Measurements from ENCODE around the gene DAB2IP.

DAB2IP gene

DNA sequence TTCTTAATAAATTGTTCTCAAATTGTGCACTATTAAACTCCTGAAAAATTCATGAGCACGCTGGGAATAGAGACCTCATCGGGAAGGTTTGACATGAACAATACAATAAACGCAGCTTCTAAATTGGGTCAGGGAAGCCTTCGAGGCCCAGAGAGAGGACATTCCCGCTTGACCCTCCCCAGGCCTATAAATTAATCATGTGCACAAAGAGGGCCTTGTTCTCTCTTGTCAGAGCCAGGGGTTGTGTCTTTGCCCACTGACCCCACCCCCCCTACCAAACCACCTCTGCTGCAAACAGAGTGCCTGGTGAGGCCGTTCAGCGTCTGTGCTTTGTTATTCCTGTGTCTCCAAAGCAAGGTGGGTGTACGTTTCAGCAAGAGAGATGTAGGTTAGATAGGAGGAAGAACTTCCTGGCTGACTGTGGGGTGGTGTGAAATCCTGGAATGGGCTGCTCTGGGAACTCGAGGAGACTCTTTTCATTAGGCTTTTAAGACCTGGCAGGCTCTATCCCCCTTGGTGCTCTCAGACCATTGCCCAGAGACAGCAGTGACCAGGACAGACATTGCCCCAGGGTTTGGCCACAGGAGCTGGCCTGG, 18.2 kb upstream of the DAB2IP start:
- Histone ChIP-seq H3K9ac (ENCODE audit: low read length) (no peak overlapping the region), H3K4me3 (ENCODE audit: insufficient read depth in 1 of 2, low read depth in 1 of 2, low read length in 2 of 2) (no peak overlapping the region), H2AK5ac (ENCODE audit: low read length, severe bottlenecking) (no peak overlapping the region), H3K36me3 (ENCODE audit: control insufficient read depth in 1 of 2, insufficient read depth in 2 of 2, low read depth in 1 of 2, low read length in 2 of 2) (no peaks in the 10 kb centered on the region), H4K8ac (ENCODE audit: low read length) (no peak overlapping the region), H3K9me3 (ENCODE audit: control insufficient read depth, low read length) (no peaks in the 10 kb centered on the region), H3K4ac (ENCODE audit: low read depth in 1 of 2, low read length in 2 of 2) (no peak overlapping the region), H3K79me1 (replicated peaks; ENCODE audit: low read length, poor library complexity, severe bottlenecking) (peaks cover 1% of the 10 kb centered on the region), H3K23ac (ENCODE audit: low read length in 2 of 2) (no peak overlapping the region), H3K14ac (ENCODE audit: low read length in 2 of 2) (no peak overlapping the region), H2AFZ (ENCODE audit: low read depth, low read length) (no peak overlapping the region), H3K18ac (ENCODE audit: low read depth in 1 of 2, low read length in 2 of 2) (no peak overlapping the region), H2BK120ac (ENCODE audit: low read depth, low read length) (no peak overlapping the region), H3K27me3 (ENCODE audit: control insufficient read depth in 1 of 2, insufficient read depth in 1 of 2, low read length in 2 of 2) (peaks cover 0 to 38% of the 10 kb centered on the region in 2 experiments), H2BK5ac (ENCODE audit: low read depth, low read length, poor library complexity, severe bottlenecking) (no peak overlapping the region), H2BK15ac (ENCODE audit: low read depth, poor library complexity, severe bottlenecking) (no peak overlapping the region), H2BK12ac (ENCODE audit: low read length in 2 of 2) (no peak overlapping the region), H3K4me1 (ENCODE audit: control insufficient read depth, insufficient read depth, low read depth, low read length) (peaks cover 21% of the 10 kb centered on the region), H4K91ac (ENCODE audit: low read length) (no peak overlapping the region), H3K27ac (ENCODE audit: low read length, poor library complexity, severe bottlenecking) (no peak overlapping the region), H3K4me2 (ENCODE audit: low read length, poor library complexity, severe bottlenecking) (no peak overlapping the region)
- DNase-seq = no peak
- 44% methylated on average over 9 of the region's 9 CpGs for WGBS

DNA sequence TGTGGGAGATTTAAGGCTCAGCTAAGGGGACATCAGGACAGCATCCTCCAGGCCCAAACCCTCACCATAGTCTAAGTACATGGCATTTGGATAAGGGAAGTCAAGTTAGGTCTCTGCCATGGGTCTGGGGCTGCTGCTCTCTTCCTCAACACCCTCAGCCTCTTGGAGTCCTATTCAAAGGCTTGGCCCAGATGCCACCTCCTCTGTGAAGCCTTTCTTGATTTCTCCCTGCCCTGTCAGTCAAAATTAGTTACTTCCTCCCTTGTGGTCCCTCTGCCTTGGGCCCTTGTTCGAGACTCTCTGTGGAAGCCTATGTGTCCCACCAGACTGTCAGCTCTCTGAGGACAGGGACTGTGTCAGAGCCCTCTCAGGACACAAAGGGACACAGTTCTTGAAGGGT, 17.7 kb upstream of the DAB2IP start:
- Histone ChIP-seq H2AFZ (ENCODE audit: low read depth, low read length) (no peak overlapping the region), H3K18ac (ENCODE audit: low read depth in 1 of 2, low read length in 2 of 2) (no peak overlapping the region), H3K4me1 (ENCODE audit: control insufficient read depth, insufficient read depth, low read depth, low read length) (peaks cover 26% of the 10 kb centered on the region), H3K23ac (ENCODE audit: low read length in 2 of 2) (no peak overlapping the region), H3K27ac (ENCODE audit: low read length, poor library complexity, severe bottlenecking) (no peak overlapping the region), H2BK12ac (ENCODE audit: low read length in 2 of 2) (no peak overlapping the region), H2BK5ac (ENCODE audit: low read depth, low read length, poor library complexity, severe bottlenecking) (no peak overlapping the region), H3K14ac (ENCODE audit: low read length in 2 of 2) (no peak overlapping the region), H3K4me2 (ENCODE audit: low read length, poor library complexity, severe bottlenecking) (no peak overlapping the region), H3K27me3 (ENCODE audit: control insufficient read depth in 1 of 2, insufficient read depth in 1 of 2, low read length in 2 of 2) (peaks cover 0 to 38% of the 10 kb centered on the region in 2 experiments), H3K4ac (ENCODE audit: low read depth in 1 of 2, low read length in 2 of 2) (no peak overlapping the region), H2AK5ac (ENCODE audit: low read length, severe bottlenecking) (no peak overlapping the region), H4K91ac (ENCODE audit: low read length) (no peak overlapping the region), H3K36me3 (ENCODE audit: control insufficient read depth in 1 of 2, insufficient read depth in 2 of 2, low read depth in 1 of 2, low read length in 2 of 2) (no peaks in the 10 kb centered on the region), H2BK120ac (ENCODE audit: low read depth, low read length) (no peak overlapping the region), H2BK15ac (ENCODE audit: low read depth, poor library complexity, severe bottlenecking) (no peak overlapping the region), H3K9ac (ENCODE audit: low read length) (no peak overlapping the region), H4K8ac (ENCODE audit: low read length) (no peak overlapping the region), H3K9me3 (ENCODE audit: control insufficient read depth, low read length) (no peaks in the 10 kb centered on the region), H3K4me3 (ENCODE audit: insufficient read depth in 1 of 2, low read depth in 1 of 2, low read length in 2 of 2) (no peak overlapping the region), H3K79me1 (replicated peaks; ENCODE audit: low read length, poor library complexity, severe bottlenecking) (peaks cover 1% of the 10 kb centered on the region)
- DNase-seq = no peak
- WGBS = 97% methylated on average over 1 of the region's 1 CpG

DNA sequence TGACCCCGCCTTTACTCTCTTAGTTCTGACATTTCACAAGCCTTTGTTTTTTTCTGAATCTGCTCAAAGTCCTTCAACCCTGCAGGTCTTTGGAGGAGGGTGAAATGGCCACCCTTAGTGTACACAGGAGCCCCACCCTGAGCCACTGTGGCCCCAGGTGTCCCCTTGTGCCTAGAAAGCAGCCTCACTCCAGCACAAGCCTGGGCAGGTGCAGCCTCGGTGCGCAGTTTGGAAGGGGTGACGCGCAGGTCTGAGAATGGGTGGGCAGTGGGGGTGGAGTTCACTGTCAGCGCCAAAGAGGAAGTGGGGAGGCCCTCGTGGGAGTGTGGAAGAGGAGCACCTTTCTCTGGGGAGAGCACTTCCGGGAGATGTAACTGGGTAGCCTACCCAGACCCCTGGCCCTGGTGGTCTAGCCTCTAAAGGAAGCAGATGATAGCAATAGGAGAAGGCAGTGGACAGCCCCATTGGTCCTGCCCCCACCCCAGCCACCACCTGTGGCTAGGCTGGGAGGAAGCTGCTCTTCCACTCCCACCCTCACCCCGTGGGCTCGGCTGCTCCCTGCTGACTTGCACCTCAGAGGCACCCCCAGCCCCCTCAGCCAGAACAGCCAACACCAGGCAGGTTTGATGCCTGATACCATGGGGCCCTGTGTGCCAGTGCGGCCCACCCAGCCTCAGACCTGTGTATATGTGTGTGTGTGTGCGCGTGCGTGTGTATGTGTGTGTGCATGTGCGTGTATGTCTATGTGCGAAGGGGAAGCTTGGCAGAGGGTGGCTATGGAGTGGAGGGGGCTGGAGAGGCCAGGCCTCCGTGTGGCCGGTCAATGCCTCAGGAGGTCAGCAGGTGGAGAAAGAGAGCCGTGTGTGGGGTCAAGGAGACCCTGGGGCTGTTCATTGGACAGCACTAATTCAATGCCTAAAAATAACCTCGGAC, 16.8 kb upstream of the DAB2IP start:
- H3K18ac ChIP-seq (ENCODE audit: low read depth in 1 of 2, low read length in 2 of 2) = peak overlapping the region in 1 of 2 experiments; percentile 72
- WGBS = 54% methylated on average over 18 of the region's 20 CpGs
- no peak overlapping the region for H3K9ac ChIP-seq (ENCODE audit: low read length)
- no peak overlapping the region for H2AK5ac ChIP-seq (ENCODE audit: low read length, severe bottlenecking)
- H3K4me2 ChIP-seq (ENCODE audit: low read length, poor library complexity, severe bottlenecking) = no peak overlapping the region
- H3K79me1 ChIP-seq (replicated peaks; ENCODE audit: low read length, poor library complexity, severe bottlenecking) = no peaks in the 10 kb centered on the region
- H2BK120ac ChIP-seq (ENCODE audit: low read depth, low read length) = no peak overlapping the region
- peaks cover 0 to 36% of the 10 kb centered on the region in 2 experiments for H3K27me3 ChIP-seq (ENCODE audit: control insufficient read depth in 1 of 2, insufficient read depth in 1 of 2, low read length in 2 of 2)
- H3K4me3 ChIP-seq (ENCODE audit: insufficient read depth in 1 of 2, low read depth in 1 of 2, low read length in 2 of 2) = no peak overlapping the region
- H3K36me3 ChIP-seq (ENCODE audit: control insufficient read depth in 1 of 2, insufficient read depth in 2 of 2, low read depth in 1 of 2, low read length in 2 of 2) = no peaks in the 10 kb centered on the region
- H2AFZ ChIP-seq (ENCODE audit: low read depth, low read length) = no peak overlapping the region
- H3K23ac ChIP-seq (ENCODE audit: low read length in 2 of 2) = no peak overlapping the region
- peak overlapping the region in 1 of 2 experiments; percentile 57 for H2BK12ac ChIP-seq (ENCODE audit: low read length in 2 of 2)
- H2BK15ac ChIP-seq (ENCODE audit: low read depth, poor library complexity, severe bottlenecking) = no peak overlapping the region
- no peak overlapping the region for H2BK5ac ChIP-seq (ENCODE audit: low read depth, low read length, poor library complexity, severe bottlenecking)
- peak overlapping the region; percentile 43 for H4K8ac ChIP-seq (ENCODE audit: low read length)
- DNase-seq = peak; percentile 33
- H3K27ac ChIP-seq (ENCODE audit: low read length, poor library complexity, severe bottlenecking) = no peak overlapping the region
- H4K91ac ChIP-seq (ENCODE audit: low read length) = peak overlapping the region; percentile 75
- peak overlapping the region in 1 of 2 experiments; percentile 21 for H3K4ac ChIP-seq (ENCODE audit: low read depth in 1 of 2, low read length in 2 of 2)
- H3K14ac ChIP-seq (ENCODE audit: low read length in 2 of 2) = no peak overlapping the region
- H3K9me3 ChIP-seq (ENCODE audit: control insufficient read depth, low read length) = no peaks in the 10 kb centered on the region
- peaks cover 28% of the 10 kb centered on the region for H3K4me1 ChIP-seq (ENCODE audit: control insufficient read depth, insufficient read depth, low read depth, low read length)

- Histone ChIP-seq H4K91ac (ENCODE audit: low read length) (no peak overlapping the region), H3K9me3 (ENCODE audit: control insufficient read depth, low read length) (no peaks in the 10 kb centered on the region), H3K36me3 (ENCODE audit: control insufficient read depth in 1 of 2, insufficient read depth in 2 of 2, low read depth in 1 of 2, low read length in 2 of 2) (no peaks in the 10 kb centered on the region), H3K4me2 (ENCODE audit: low read length, poor library complexity, severe bottlenecking) (no peak overlapping the region), H2BK15ac (ENCODE audit: low read depth, poor library complexity, severe bottlenecking) (no peak overlapping the region), H3K27ac (ENCODE audit: low read length, poor library complexity, severe bottlenecking) (no peak overlapping the region), H3K18ac (ENCODE audit: low read depth in 1 of 2, low read length in 2 of 2) (no peak overlapping the region), H3K4ac (ENCODE audit: low read depth in 1 of 2, low read length in 2 of 2) (no peak overlapping the region), H2BK5ac (ENCODE audit: low read depth, low read length, poor library complexity, severe bottlenecking) (no peak overlapping the region), H2AK5ac (ENCODE audit: low read length, severe bottlenecking) (peak overlapping the region; percentile 60), H3K4me3 (ENCODE audit: insufficient read depth in 1 of 2, low read depth in 1 of 2, low read length in 2 of 2) (no peak overlapping the region), H2BK120ac (ENCODE audit: low read depth, low read length) (no peak overlapping the region), H3K4me1 (ENCODE audit: control insufficient read depth, insufficient read depth, low read depth, low read length) (peaks cover 28% of the 10 kb centered on the region), H3K27me3 (ENCODE audit: control insufficient read depth in 1 of 2, insufficient read depth in 1 of 2, low read length in 2 of 2) (peaks cover 0 to 31% of the 10 kb centered on the region in 2 experiments), H3K23ac (ENCODE audit: low read length in 2 of 2) (peak overlapping the region in 1 of 2 experiments; percentile 34), H3K9ac (ENCODE audit: low read length) (no peak overlapping the region), H2BK12ac (ENCODE audit: low read length in 2 of 2) (no peak overlapping the region), H4K8ac (ENCODE audit: low read length) (no peak overlapping the region), H2AFZ (ENCODE audit: low read depth, low read length) (no peak overlapping the region), H3K79me1 (replicated peaks; ENCODE audit: low read length, poor library complexity, severe bottlenecking) (no peaks in the 10 kb centered on the region), H3K14ac (ENCODE audit: low read length in 2 of 2) (peak overlapping the region in 1 of 2 experiments; percentile 50)
- DNase-seq = no peak
- 76% methylated on average over 7 of the region's 7 CpGs for WGBS
Observed at GRCh38 chr9:121635300-121635876, 16.0 kb upstream of the DAB2IP start.
